Pancreas (tissue), 10 donors: ENCODE results near the gene WNT2B. TPM values are rescaled to one million over a fixed set of nuclear protein-coding genes. Genes with fewer than 3 reads are reported as not detected.

Experiments used
- ATAC-seq, 4 donors: fragments of 200-7000 bp; cut with Tn5 transposase; one replicate each; pipeline versions ENCODE4 v1.8.0 to v1.9.1; 2020; ENCODE audit warnings: mild to moderate bottlenecking in 4 of 4, moderate library complexity in 4 of 4
- DNase-seq, 6 donors: peaks; one replicate each; pipeline ENCODE4 v3.0.0-alpha.2; 2020
- FAIRE-seq: peaks from 2 replicates; lab custom pipeline; 2012; peaks lifted over from hg19 to GRCh38; lab: Jason Lieb, UNC
- H3K27ac ChIP-seq, 4 donors: fragments of 200-600 bp; sonication (generic); 1 replicate in 3 of 4; 2 replicates in 1 of 4; pipeline versions ENCODE4 v1.5.0 to v1.8.0; 2020
- H3K27me3 ChIP-seq, 4 donors: fragments of 200-600 bp; one replicate each; pipeline ENCODE4 v1.8.0; 2021
- H3K36me3 ChIP-seq, 3 donors: fragments of 200-600 bp; sonication (generic) in 1 of 3; one replicate each; pipeline versions ENCODE4 v1.5.0 to v1.8.0; 2020 to 2021
- H3K4me1 ChIP-seq, 3 donors: fragments of 200-600 bp; one replicate each; pipeline ENCODE4 v1.8.0; 2021
- H3K4me3 ChIP-seq, 4 donors: fragments of 200-600 bp; sonication (generic) in 2 of 4; one replicate each; pipeline versions ENCODE4 v1.5.0 to v1.8.0; 2020 to 2021
- H3K9me3 ChIP-seq, 4 donors: fragments of 200-600 bp; one replicate each; pipeline ENCODE4 v1.8.0; 2021
- WGBS, 2 donors: extraction: QIAGEN DNeasy Blood & Tissue Kit; methylation state at CpG; one replicate each; pipeline ENCODE4 v1.1.7; 2013; 5-methylcytosine and 5-hydroxymethylcytosine counted together
- intact Hi-C, 3 donors: fragments of 100-400 bp; cut with DNase I; formaldehyde crosslinking; loops; one replicate each; pipeline versions ENCODE4 v1.11.1 to v1.14.2; 2022
- polyA plus RNA-seq, 2 donors: library from polyadenylated mRNA; stranded (reverse); fragments of 200-250 nt; gene quantifications; one replicate each; pipeline ENCODE4 v1.2.3, GENCODE V29; 2013
- total RNA-seq, 6 donors: library from RNA; stranded (reverse); fragmentation: NEBNext Ultra II Directional in 4 of 6; extraction: Animal tissue kit (Norgen Biotek cat#: 25700) in 4 of 6; gene quantifications; one replicate each; pipeline versions ENCODE4 v1.2.1 to v1.2.4, GENCODE V29; 2021 to 2023
- TF ChIP-seq, protein P1 (sequence below), 4 donors: fragments of 200-600 bp; sonication (generic) in 3 of 4; IDR thresholded peaks; one replicate each; pipeline versions ENCODE4 v1.5.0 to v1.8.0; 2021; ENCODE audit warnings: antibody characterized with exemption in 4 of 4
- donor health status: healthy with polysubstance abuse.
- donor health status: DM: no; HTN: no; CAD: no; lungs with moderate emphysema.
- donor health status: DM: no; HTN: no; CAD: no.
- donor health status: control.
- donor health status: control.
- donor health status: Bipolar disorder and iron deficiency.
- donor health status: DM: yes; HTN: yes; CAD: no.
- donor health status: DM: no; HTN: no; CAD: no.
- donor health status: DM: no; HTN: no; CAD: no.
- donor health status: DM: yes; HTN: yes; CAD: no.

The WNT2B gene
- total and polyA plus RNA-seq, 8 donors = 0.79 to 2.7 (median 1.4) TPM

DNA sequence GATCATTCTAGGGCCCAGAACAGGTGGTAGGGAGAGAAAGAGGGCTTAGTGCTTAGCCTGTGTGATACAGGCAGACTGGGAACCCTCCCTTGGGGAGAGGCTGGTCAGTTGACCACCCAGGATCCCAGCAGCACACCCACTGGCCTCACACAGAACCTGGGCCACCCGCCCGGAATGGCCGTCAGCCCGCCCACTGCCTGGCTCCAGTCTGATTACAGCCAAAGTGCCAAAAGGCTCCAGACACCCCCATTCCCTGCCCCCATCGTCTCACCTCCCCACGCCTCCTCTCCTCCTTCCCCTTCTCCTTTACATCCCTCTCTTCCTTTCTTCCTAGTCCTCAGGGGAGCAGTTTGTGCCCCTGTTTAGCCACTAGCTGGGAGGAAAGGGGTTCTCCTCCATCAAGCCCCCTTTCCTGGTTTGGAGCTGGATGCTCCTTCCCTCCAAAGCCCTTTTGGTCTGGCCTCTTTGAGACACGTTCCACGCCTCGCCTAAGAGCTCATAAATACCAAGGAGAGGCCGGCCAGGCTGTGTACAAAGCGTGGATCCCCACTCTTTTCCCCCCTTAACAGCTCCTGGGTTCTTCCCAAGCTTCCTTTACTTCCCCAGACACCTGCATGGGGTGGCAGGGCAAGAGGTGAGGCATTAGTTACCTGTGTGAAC lies 4.6 kb upstream of the WNT2B start:
- H3K4me3 ChIP-seq = no peak overlapping the region
- H3K4me1 ChIP-seq = peaks cover 0 to 8% (median 5%) of the 10 kb centered on the region in 3 donors
- 80 to 86% methylated on average over 11 of the region's 11 CpGs for WGBS, 2 donors
- no peak for FAIRE-seq
- peak in 1 of 6 donors; percentile 37 for DNase-seq
- H3K36me3 ChIP-seq = no peaks in the 10 kb centered on the region
- ATAC-seq = no peak
- TF ChIP-seq, protein P1, sequence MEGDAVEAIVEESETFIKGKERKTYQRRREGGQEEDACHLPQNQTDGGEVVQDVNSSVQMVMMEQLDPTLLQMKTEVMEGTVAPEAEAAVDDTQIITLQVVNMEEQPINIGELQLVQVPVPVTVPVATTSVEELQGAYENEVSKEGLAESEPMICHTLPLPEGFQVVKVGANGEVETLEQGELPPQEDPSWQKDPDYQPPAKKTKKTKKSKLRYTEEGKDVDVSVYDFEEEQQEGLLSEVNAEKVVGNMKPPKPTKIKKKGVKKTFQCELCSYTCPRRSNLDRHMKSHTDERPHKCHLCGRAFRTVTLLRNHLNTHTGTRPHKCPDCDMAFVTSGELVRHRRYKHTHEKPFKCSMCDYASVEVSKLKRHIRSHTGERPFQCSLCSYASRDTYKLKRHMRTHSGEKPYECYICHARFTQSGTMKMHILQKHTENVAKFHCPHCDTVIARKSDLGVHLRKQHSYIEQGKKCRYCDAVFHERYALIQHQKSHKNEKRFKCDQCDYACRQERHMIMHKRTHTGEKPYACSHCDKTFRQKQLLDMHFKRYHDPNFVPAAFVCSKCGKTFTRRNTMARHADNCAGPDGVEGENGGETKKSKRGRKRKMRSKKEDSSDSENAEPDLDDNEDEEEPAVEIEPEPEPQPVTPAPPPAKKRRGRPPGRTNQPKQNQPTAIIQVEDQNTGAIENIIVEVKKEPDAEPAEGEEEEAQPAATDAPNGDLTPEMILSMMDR (IDR thresholded peaks at IDR 0.05) = no peak
- no peak overlapping the region for H3K27ac ChIP-seq
- intact Hi-C loops = loop anchor here in 1 of 3 donors (10.0 kb wide), 1 partner anchor 201 kb away; the partner anchor contains the start of gene RHOC
- no peaks in the 10 kb centered on the region for H3K27me3 ChIP-seq
- H3K9me3 ChIP-seq = no peaks in the 10 kb centered on the region

DNA sequence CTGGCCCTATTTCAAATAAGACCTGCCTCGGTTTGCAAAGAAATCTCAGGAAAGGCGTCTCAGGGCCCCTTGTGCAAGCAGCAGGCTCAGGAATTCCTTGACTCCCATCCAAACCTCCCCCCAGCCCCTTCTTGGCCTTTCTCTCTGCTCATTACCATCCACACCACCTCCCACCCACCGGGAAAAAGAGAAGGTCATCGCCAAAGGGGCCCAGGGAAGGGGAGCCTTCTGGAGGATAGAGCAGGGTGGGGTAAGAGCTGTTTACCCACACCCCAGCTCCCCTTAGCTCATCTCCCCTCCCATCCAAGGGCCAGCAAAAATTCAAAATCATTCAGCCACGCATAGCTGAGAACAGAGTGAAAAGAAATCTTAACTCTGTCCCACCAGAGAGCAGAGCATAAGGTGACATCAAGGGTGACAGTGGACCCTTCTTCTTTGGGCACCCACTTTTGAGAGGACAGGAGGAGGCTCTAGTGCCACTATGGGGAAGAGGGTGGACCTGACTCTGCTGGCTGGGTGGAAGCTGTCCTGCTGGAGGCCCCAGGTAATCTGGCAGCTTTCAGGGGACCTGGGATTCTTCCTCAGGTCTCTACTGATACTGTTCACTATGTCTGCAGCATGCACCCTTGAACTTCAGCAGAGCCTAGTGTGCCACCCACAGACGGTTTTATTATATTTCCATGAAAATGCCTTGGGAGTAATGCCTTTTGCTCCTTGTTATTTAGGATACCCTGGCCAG lies 3.9 kb upstream of the WNT2B start:
- TF ChIP-seq, protein P1 (IDR thresholded peaks at IDR 0.05) = no peak
- Histone ChIP-seq H3K9me3 (no peaks in the 10 kb centered on the region), H3K27ac (no peak overlapping the region), H3K4me1 (peaks cover 0 to 8% (median 5%) of the 10 kb centered on the region in 3 donors), H3K4me3 (no peak overlapping the region), H3K27me3 (no peaks in the 10 kb centered on the region), H3K36me3 (no peaks in the 10 kb centered on the region)
- 61 to 64% methylated on average over 6 of the region's 6 CpGs for WGBS, 2 donors
- FAIRE-seq = no peak
- ATAC-seq = no peak
- intact Hi-C loops = loop anchor here in 2 of 3 donors (5.0 to 10.0 kb wide), 2 partner anchors 200 to 202 kb away; partner anchors contain the start of gene RHOC (in 2 of the 2)
- no peak for DNase-seq

DNA sequence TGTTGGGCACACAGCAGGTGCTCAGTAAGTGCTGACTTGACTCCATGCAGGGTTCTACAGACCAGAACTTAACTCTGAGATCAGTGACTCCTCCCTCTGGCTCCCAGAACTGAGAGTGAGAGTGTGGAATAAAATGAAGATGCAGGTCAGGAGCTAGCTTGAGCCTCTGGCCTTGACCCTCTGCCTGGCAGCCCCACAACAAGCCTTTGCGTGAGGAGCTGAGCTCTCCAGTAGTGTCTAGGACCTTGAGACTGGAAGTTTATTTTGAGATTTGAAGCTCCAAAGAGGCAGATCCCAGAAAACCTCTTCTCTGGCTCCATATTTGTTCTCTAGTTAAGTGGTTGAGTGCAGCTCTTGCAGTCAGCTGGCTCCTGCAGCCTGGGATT lies 3.4 kb upstream of the WNT2B start:
- H3K27me3 ChIP-seq = no peaks in the 10 kb centered on the region

DNA sequence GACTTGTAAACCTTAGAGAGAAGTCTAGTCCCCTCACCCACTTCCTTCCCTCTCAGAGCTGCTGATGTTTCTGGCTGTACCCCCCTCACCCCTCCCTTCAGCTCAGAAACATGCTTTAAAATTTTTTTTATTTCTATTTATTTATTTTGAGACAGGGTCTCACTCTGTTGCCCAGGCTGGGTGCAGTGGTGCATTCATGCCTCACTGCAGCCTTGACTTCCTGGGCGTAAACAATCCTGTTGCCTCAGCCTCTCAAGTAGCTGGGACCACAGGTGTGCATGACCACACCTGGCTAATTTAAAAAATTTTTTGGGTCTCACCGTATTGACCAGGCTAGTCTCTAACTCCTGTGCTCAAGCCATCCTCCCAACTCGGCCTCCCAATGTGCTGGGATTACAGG lies 2.9 kb upstream of the WNT2B start:
- Histone ChIP-seq H3K9me3 (no peaks in the 10 kb centered on the region), H3K4me3 (no peak overlapping the region), H3K4me1 (peaks cover 0 to 8% (median 5%) of the 10 kb centered on the region in 3 donors), H3K27ac (no peak overlapping the region), H3K36me3 (no peaks in the 10 kb centered on the region), H3K27me3 (no peaks in the 10 kb centered on the region)
- TF ChIP-seq, protein P1 (IDR thresholded peaks at IDR 0.05) = no peak
- FAIRE-seq (no peak), DNase-seq (no peak), ATAC-seq (no peak)
- 73 to 75% methylated on average over 3 of the region's 3 CpGs for WGBS, 2 donors
- intact Hi-C loops = loop anchor here in 2 of 3 donors (5.0 to 10.0 kb wide), 2 partner anchors 199 to 201 kb away; partner anchors contain the start of gene RHOC (in 2 of the 2)

More for the DNA sequence above, 3.4 kb upstream of the WNT2B start:
- Histone ChIP-seq H3K27ac (no peak overlapping the region), H3K9me3 (no peaks in the 10 kb centered on the region), H3K4me1 (peaks cover 0 to 8% (median 5%) of the 10 kb centered on the region in 3 donors), H3K36me3 (no peaks in the 10 kb centered on the region), H3K4me3 (no peak overlapping the region)
- TF ChIP-seq, protein P1 (IDR thresholded peaks at IDR 0.05) = no peak
- FAIRE-seq (no peak), DNase-seq (no peak), ATAC-seq (no peak)
- WGBS, 2 donors = 54 to 86% methylated on average over 1 of the region's 1 CpG
- intact Hi-C loops = loop anchor here in 2 of 3 donors (5.0 to 10.0 kb wide), 2 partner anchors 199 to 202 kb away; partner anchors contain the start of gene RHOC (in 2 of the 2)
